ENCODE data around the gene PPP4C. TPM values are rescaled to one million over a fixed set of nuclear protein-coding genes. Genes with fewer than 3 reads are reported as not detected.

The PPP4C gene
- total and polyA plus RNA-seq, 12 donors: 34.5 to 82.1 (median 42.4) TPM

DNA sequence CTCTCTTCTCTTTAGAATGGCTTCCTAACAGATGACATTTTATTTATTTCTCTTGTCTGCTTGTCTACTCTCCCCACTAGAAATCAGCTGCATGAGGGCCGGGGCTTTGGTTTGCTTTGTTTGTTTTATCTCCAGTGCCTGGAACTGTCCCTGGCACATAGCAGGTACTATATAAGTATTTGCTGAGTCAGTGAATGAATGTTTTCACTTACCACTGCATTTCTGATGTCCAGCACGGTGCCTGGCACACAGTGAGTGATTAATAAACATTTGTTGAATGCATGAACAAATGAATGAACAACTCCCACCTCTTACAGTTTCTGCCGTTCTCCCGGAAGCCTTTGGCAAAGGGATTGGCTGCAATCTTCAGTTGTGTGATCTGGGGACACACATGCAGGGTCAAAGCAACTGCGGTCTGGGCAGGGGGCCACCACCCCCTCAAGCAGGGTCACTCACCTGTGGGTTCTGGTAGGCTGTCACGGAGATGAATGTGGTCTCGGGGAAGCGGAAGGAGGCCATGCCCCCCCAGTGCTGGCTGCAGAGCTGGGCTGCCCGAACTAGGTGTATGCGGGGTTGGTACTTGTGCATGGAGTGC lies 12.5 kb downstream of the PPP4C start:
- 76 to 80% methylated on average over 10 of the region's 10 CpGs for WGBS, 2 donors
- ATAC-seq (no peak), DNase-seq (no peak)
- Histone ChIP-seq H3K36me3 (peaks cover 0 to 36% (median 14%) of the 10 kb centered on the region in 9 donors), H3K27ac (no peak overlapping the region), H3K4me1 (peaks cover 0 to 72% (median 23%) of the 10 kb centered on the region in 9 donors), H3K9me3 (no peaks in the 10 kb centered on the region), H3K27me3 (no peaks in the 10 kb centered on the region), H3K4me3 (no peak overlapping the region)
- intact Hi-C loops (cut with DNase I): no loop called here
- TF ChIP-seq, protein P1, sequence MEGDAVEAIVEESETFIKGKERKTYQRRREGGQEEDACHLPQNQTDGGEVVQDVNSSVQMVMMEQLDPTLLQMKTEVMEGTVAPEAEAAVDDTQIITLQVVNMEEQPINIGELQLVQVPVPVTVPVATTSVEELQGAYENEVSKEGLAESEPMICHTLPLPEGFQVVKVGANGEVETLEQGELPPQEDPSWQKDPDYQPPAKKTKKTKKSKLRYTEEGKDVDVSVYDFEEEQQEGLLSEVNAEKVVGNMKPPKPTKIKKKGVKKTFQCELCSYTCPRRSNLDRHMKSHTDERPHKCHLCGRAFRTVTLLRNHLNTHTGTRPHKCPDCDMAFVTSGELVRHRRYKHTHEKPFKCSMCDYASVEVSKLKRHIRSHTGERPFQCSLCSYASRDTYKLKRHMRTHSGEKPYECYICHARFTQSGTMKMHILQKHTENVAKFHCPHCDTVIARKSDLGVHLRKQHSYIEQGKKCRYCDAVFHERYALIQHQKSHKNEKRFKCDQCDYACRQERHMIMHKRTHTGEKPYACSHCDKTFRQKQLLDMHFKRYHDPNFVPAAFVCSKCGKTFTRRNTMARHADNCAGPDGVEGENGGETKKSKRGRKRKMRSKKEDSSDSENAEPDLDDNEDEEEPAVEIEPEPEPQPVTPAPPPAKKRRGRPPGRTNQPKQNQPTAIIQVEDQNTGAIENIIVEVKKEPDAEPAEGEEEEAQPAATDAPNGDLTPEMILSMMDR (IDR thresholded peaks at IDR 0.05): no peak

DNA sequence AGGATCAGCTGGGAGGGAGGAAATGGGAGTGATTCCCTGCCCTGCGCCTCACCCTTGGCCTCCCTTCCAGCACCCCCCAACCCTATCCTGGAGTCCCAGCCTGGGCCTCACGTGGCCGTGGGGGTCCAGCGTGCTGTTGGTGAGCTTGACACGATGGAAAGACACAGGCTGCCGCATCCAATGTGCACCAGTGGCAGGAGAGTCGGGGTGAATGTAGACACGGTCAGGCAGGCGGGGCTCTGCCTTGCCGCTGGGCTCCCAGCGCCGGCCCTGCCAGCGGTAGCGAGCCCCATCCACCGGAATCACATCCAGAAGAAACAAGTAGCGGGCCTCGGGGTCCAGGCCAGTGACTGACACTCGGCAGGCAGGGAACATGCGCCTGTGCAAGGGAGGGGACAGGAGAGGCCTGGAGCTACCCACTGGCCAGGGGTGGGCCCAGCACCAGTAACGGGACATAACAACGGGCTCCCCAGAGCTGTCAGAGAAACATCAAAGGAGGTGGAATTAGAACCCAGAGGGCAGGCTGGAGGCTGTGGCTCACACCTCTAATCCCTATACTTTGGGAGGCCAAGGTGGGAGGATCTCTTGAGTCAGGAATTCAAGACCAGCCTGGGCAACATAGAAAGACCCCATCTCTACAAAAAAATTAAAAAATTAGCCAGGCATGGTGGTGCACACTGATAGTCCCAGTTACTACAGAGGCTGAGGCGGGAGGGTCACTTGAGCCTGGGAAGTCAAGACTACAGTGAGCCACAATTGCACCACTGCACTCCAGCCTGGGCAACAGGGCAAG lies 13.2 kb downstream of the PPP4C start:
- peak overlapping the region in 1 of 10 donors; percentile 95 for H3K27ac ChIP-seq
- intact Hi-C loops (cut with DNase I): no loop called here
- H3K27me3 ChIP-seq: no peaks in the 10 kb centered on the region

DNA sequence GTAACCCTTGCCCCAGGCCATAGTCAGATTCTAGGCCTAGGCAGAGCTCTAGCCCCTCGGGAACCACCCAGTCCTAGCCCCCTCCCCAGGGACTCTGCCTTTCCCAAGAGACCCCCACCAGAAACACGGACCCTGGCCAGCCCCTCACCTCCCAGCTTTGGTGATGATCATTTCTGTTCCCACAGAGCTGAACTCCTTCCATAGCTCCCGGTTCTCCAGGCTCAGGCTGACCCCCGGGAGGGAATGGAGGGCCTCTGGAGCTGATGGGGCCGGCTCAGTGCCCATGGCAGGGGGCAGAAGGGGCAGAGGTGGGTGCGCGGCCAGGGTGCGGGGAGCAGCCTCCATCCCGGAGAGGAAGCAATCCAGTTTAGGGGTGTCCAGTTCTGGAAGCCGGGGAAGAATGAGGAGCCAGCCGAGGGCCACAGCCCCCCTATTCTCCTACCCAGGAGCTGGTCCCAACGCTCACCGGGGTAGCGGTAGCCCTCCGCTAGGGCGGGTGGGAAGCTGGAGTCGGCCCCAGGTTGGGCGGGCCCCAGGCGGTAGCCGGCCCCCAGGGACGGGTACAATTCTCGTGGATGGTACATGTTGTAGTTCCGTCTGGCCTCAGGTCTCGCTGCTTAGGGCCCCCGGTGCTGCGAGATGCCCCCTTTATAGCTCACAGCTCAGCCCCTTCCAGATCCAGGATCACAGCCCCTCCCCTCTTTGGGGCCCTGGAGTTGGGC lies 15.0 kb downstream of the PPP4C start:
- ATAC-seq: no peak
- peak overlapping the region in 9 of 10 donors; percentile 81 to 95 (median 89) for H3K27ac ChIP-seq
- WGBS, 2 donors: 68 to 72% methylated on average over 26 of the region's 26 CpGs
- H3K4me3 ChIP-seq: peak overlapping the region in 9 of 10 donors; percentile 39 to 65 (median 58)
- peaks cover 0 to 29% (median 13%) of the 10 kb centered on the region in 9 donors for H3K36me3 ChIP-seq
- H3K4me1 ChIP-seq: peaks cover 7 to 80% (median 45%) of the 10 kb centered on the region in 9 donors
- TF ChIP-seq, protein P1 (IDR thresholded peaks at IDR 0.05): no peak
- no peaks in the 10 kb centered on the region for H3K27me3 ChIP-seq
- DNase-seq: no peak
- H3K9me3 ChIP-seq: no peaks in the 10 kb centered on the region
- intact Hi-C loops (cut with DNase I): loop anchor here in 3 of 10 donors (10.0 kb wide), 1 partner anchor 314 kb away; the partner anchor contains the start of gene ZNF771 (in 3 of the 3)

More for the DNA sequence above, 13.2 kb downstream of the PPP4C start:
- DNase-seq: no peak
- Histone ChIP-seq H3K4me1 (peaks cover 0 to 79% (median 29%) of the 10 kb centered on the region in 9 donors), H3K36me3 (peaks cover 0 to 36% (median 11%) of the 10 kb centered on the region in 9 donors), H3K9me3 (no peaks in the 10 kb centered on the region), H3K4me3 (no peak overlapping the region)
- TF ChIP-seq, protein P1 (IDR thresholded peaks at IDR 0.05): no peak
- WGBS, 2 donors: 78 to 83% methylated on average over 22 of the region's 22 CpGs
- ATAC-seq: no peak
